ENCODE data around the gene VPS37B. TPM values are rescaled to one million over a fixed set of nuclear protein-coding genes. Genes with fewer than 3 reads are reported as not detected.
A peak's percentile ranks its signal among the peaks of the same experiment; 100 is the strongest.

VPS37B gene
- total and polyA plus RNA-seq, 2 donors (not counting 1 experiment from before 2014, with no cell fraction given) = 66.7 to 88.1 TPM

GRCh38 chr12:122882908-122883558 is 12.9 kb downstream of the VPS37B start:
- H3K27ac Mint-ChIP-seq = peak overlapping the region; percentile 53
- Histone ChIP-seq H3K36me3 (replicated peaks in 1 of 2; ENCODE audit: control extremely low read depth in 1 of 2, control insufficient read depth in 1 of 2, extremely low read depth in 1 of 2, insufficient read depth in 2 of 2, low read length in 1 of 2) (peaks cover 0 to 4% of the 10 kb centered on the region in 2 experiments), H3K4me3 (ENCODE audit: control extremely low read depth in 1 of 5, extremely low read depth in 1 of 5, insufficient read depth in 1 of 5, low read depth in 2 of 5, low read length in 4 of 5) (no peak overlapping the region), H3K4me1 (ENCODE audit: control insufficient read depth in 2 of 2, insufficient read depth in 2 of 2, low read length in 2 of 2) (peaks cover 86 to 94% of the 10 kb centered on the region in 2 donors), H3K27ac (ENCODE audit: low read length in 2 of 2) (peak overlapping the region in 1 of 2 donors; percentile 45), H3K4me2 (replicated peaks; ENCODE audit: low read depth, low read length, poor library complexity, severe bottlenecking) (peak overlapping the region; percentile 48), H4K20me1 (ENCODE audit: control insufficient read depth, insufficient read depth, low read length, poor library complexity, severe bottlenecking) (peaks cover 70% of the 10 kb centered on the region), H3K9me3 (ENCODE audit: control extremely low read depth in 1 of 3, control insufficient read depth in 2 of 3, insufficient read depth in 1 of 3, low read length in 2 of 3) (no peaks in the 10 kb centered on the region), H2AFZ (ENCODE audit: insufficient read depth, low read depth, low read length, poor library complexity, severe bottlenecking) (no peak overlapping the region), H3K9ac (ENCODE audit: low read length) (no peak overlapping the region), H3K79me2 (ENCODE audit: control insufficient read depth, insufficient read depth, low read length) (peaks cover 98% of the 10 kb centered on the region), H3K27me3 (replicated peaks in 1 of 4; ENCODE audit: control extremely low read depth in 1 of 4, control insufficient read depth in 3 of 4, insufficient read depth in 4 of 4, low read length in 3 of 4) (no peaks in the 10 kb centered on the region)
- no peaks in the 10 kb centered on the region for H3K9me3 Mint-ChIP-seq (ENCODE audit: insufficient read depth)
- peak overlapping the region; percentile 52 for H3K4me3 Mint-ChIP-seq
- DNase-seq = no peak
- TF ChIP-seq EZH2 (IDR thresholded peaks at IDR 0.05; ENCODE audit: borderline replicate concordance, insufficient read depth, low read depth, low read length, poor library complexity, severe bottlenecking) (no peak), CTCF (IDR thresholded peaks at IDR 0.05) (no peak)
- no peak for ATAC-seq (ENCODE audit: low read depth)
- no peaks in the 10 kb centered on the region for H3K27me3 Mint-ChIP-seq
- CTCF ChIA-PET = interaction anchor here (0.9 to 11.0 kb wide), 9 partner anchors 12 to 90 kb away, joined by 3 to 101 read pairs (median 16); partner anchors contain the start of gene VPS37B
- POLR2A ChIA-PET = interaction anchor here (0.7 to 1.2 kb wide), 2 partner anchors 11 to 192 kb away, joined by 3 read pairs; no protein-coding TSS in a partner anchor
- 40% methylated on average over 1 of the region's 11 CpGs for whole genome bisulfite sequencing (ENCODE audit: insufficient coverage)
- peaks cover 86% of the 10 kb centered on the region for H3K4me1 Mint-ChIP-seq
- intact Hi-C loops (cut with micrococcal nuclease) = no loop called here

GRCh38 chr12:122880668-122881067 is 15.3 kb downstream of the VPS37B start:
- CTCF ChIA-PET = interaction anchor here (0.6 to 11.0 kb wide), 15 partner anchors 8 to 90 kb away, joined by 3 to 101 read pairs (median 6); partner anchors contain the start of gene VPS37B
- peak overlapping the region; percentile 45 for H3K4me3 Mint-ChIP-seq
- DNase-seq = peak; percentile 53
- Histone ChIP-seq H3K79me2 (ENCODE audit: control insufficient read depth, insufficient read depth, low read length) (peaks cover 93% of the 10 kb centered on the region), H3K4me3 (ENCODE audit: control extremely low read depth in 1 of 5, extremely low read depth in 1 of 5, insufficient read depth in 1 of 5, low read depth in 2 of 5, low read length in 4 of 5) (no peak overlapping the region), H3K27ac (ENCODE audit: low read length in 2 of 2) (no peak overlapping the region), H3K4me2 (replicated peaks; ENCODE audit: low read depth, low read length, poor library complexity, severe bottlenecking) (peak overlapping the region; percentile 39), H4K20me1 (ENCODE audit: control insufficient read depth, insufficient read depth, low read length, poor library complexity, severe bottlenecking) (peaks cover 62% of the 10 kb centered on the region), H3K27me3 (replicated peaks in 1 of 4; ENCODE audit: control extremely low read depth in 1 of 4, control insufficient read depth in 3 of 4, insufficient read depth in 4 of 4, low read length in 3 of 4) (no peaks in the 10 kb centered on the region), H3K9me3 (ENCODE audit: control extremely low read depth in 1 of 3, control insufficient read depth in 2 of 3, insufficient read depth in 1 of 3, low read length in 2 of 3) (no peaks in the 10 kb centered on the region), H3K9ac (ENCODE audit: low read length) (no peak overlapping the region), H3K4me1 (ENCODE audit: control insufficient read depth in 2 of 2, insufficient read depth in 2 of 2, low read length in 2 of 2) (peaks cover 87 to 95% of the 10 kb centered on the region in 2 donors), H2AFZ (ENCODE audit: insufficient read depth, low read depth, low read length, poor library complexity, severe bottlenecking) (no peak overlapping the region), H3K36me3 (replicated peaks in 1 of 2; ENCODE audit: control extremely low read depth in 1 of 2, control insufficient read depth in 1 of 2, extremely low read depth in 1 of 2, insufficient read depth in 2 of 2, low read length in 1 of 2) (peaks cover 0 to 4% of the 10 kb centered on the region in 2 experiments)
- intact Hi-C loops (cut with micrococcal nuclease) = loop anchor here (2.0 kb wide), 1 partner anchor 14 kb away; no protein-coding TSS in a partner anchor
- no peaks in the 10 kb centered on the region for H3K9me3 Mint-ChIP-seq (ENCODE audit: insufficient read depth)
- 53% methylated on average over 5 of the region's 8 CpGs for WGBS (ENCODE audit: insufficient coverage)
- peak overlapping the region; percentile 32 for H3K27ac Mint-ChIP-seq
- peak; percentile 68 for ATAC-seq (ENCODE audit: low read depth)
- POLR2A ChIA-PET = no interaction called here
- TF ChIP-seq CTCF (IDR thresholded peaks at IDR 0.05) (peak; percentile 51), EZH2 (IDR thresholded peaks at IDR 0.05; ENCODE audit: borderline replicate concordance, insufficient read depth, low read depth, low read length, poor library complexity, severe bottlenecking) (no peak)
- H3K4me1 Mint-ChIP-seq = peaks cover 88% of the 10 kb centered on the region
- no peaks in the 10 kb centered on the region for H3K27me3 Mint-ChIP-seq

Data from B cell (primary cell).